ENCODE results near the gene HNRNPH2. TPM values are rescaled to one million over a fixed set of nuclear protein-coding genes. Genes with fewer than 3 reads are reported as not detected.

The HNRNPH2 gene
- polyA plus RNA-seq, 2 of the 4 experiments (the other 2 are of a cell fraction) = 55.4 to 86.5 TPM

GRCh38 chrX:101407748-101408531, at the start of gene HNRNPH2, which contains the start of gene GLA (continued):
- TF ChIP-seq ZSCAN20 (CRISPR knock-in tag; IDR thresholded peaks at IDR 0.05) (no peak), CEBPB (IDR thresholded peaks at IDR 0.05) (no peak), ZFP36 (IDR thresholded peaks at IDR 0.05; ENCODE audit: borderline replicate concordance, partially characterized antibody) (no peak), CHD4 (IDR thresholded peaks at IDR 0.05; ENCODE audit: borderline replicate concordance) (no peak), ZNF302 (CRISPR knock-in tag; IDR thresholded peaks at IDR 0.05) (no peak), RAD21 (conservative IDR thresholded peaks at IDR 0.05 in 1 of 2, IDR thresholded peaks at IDR 0.05 in 1 of 2) (no peak), MAFK (IDR thresholded peaks at IDR 0.05; ENCODE audit: partially characterized antibody) (peak; percentile 92), EP300 (IDR thresholded peaks at IDR 0.05) (no peak), HDAC2 (IDR thresholded peaks at IDR 0.05) (no peak), GATA3 (IDR thresholded peaks at IDR 0.05; ENCODE audit: borderline replicate concordance) (no peak), CHD2 (IDR thresholded peaks at IDR 0.05; ENCODE audit: low read length, partially characterized antibody) (peak; percentile 37), NPAS2 (CRISPR knock-in tag; IDR thresholded peaks at IDR 0.05; ENCODE audit: borderline replicate concordance) (no peak), FOSL2 (IDR thresholded peaks at IDR 0.05) (no peak), FOSL2 (CRISPR knock-in tag; IDR thresholded peaks at IDR 0.05) (no peak), SMC3 (IDR thresholded peaks at IDR 0.05) (no peak), HOXB13 (CRISPR knock-in tag; IDR thresholded peaks at IDR 0.05; ENCODE audit: low read depth) (no peak), MYC (IDR thresholded peaks at IDR 0.05; ENCODE audit: borderline replicate concordance, low read length) (no peak), RFX5 (IDR thresholded peaks at IDR 0.05) (peak; percentile 95), HEYL (CRISPR knock-in tag; IDR thresholded peaks at IDR 0.05) (no peak), PHF8 (IDR thresholded peaks at IDR 0.05; ENCODE audit: borderline replicate concordance, low read depth) (no peak), FOXS1 (CRISPR knock-in tag; IDR thresholded peaks at IDR 0.05) (no peak), PBX3 (IDR thresholded peaks at IDR 0.05) (no peak), ESRRA (IDR thresholded peaks at IDR 0.05; ENCODE audit: borderline replicate concordance, low read length) (no peak), KDM1A (IDR thresholded peaks at IDR 0.05; ENCODE audit: low read depth) (no peak), NFE2L2 (conservative IDR thresholded peaks at IDR 0.05; ENCODE audit: low read length) (peak; percentile 82), RARB (CRISPR knock-in tag; IDR thresholded peaks at IDR 0.05) (no peak), HOXA7 (CRISPR knock-in tag; IDR thresholded peaks at IDR 0.05) (no peak), MAX (IDR thresholded peaks at IDR 0.05) (peak; percentile 14; the same call in 1 of the 2 replicates), USF2 (IDR thresholded peaks at IDR 0.05) (peak; percentile 100), EHF (CRISPR knock-in tag; IDR thresholded peaks at IDR 0.05) (no peak)

- H3K9me3 ChIP-seq = no peaks in the 10 kb centered on the region
- no peak for ATAC-seq
- peak; percentile 72 for FAIRE-seq
- ChIA-PET CTCF (no interaction called here), POLR2A (no interaction called here)
- H3K4me3 ChIP-seq = no peak overlapping the region
- H3K4me2 ChIP-seq = no peak overlapping the region
- DNase-seq (ENCODE audit: low read depth in 1 of 2, low spot score in 1 of 2) = no peak
- H3K27ac ChIP-seq = no peak overlapping the region
- H3K4me1 ChIP-seq = no peaks in the 10 kb centered on the region
- WGBS (ENCODE audit: missing lambda C conversion rate) = 0% methylated on average over 1 of the region's 1 CpG
- TF ChIP-seq RCOR1 (IDR thresholded peaks at IDR 0.05; ENCODE audit: low read depth, low read length) (no peak), PBX3 (IDR thresholded peaks at IDR 0.05) (no peak), ZNF302 (CRISPR knock-in tag; IDR thresholded peaks at IDR 0.05) (no peak), GATA3 (IDR thresholded peaks at IDR 0.05; ENCODE audit: borderline replicate concordance) (no peak), BCL3 (IDR thresholded peaks at IDR 0.05) (no peak), KDM5A (IDR thresholded peaks at IDR 0.05) (no peak), CHD2 (IDR thresholded peaks at IDR 0.05; ENCODE audit: low read length, partially characterized antibody) (no peak), ZFP36 (IDR thresholded peaks at IDR 0.05; ENCODE audit: borderline replicate concordance, partially characterized antibody) (no peak), FOSL2 (IDR thresholded peaks at IDR 0.05) (no peak), FOSL2 (CRISPR knock-in tag; IDR thresholded peaks at IDR 0.05) (no peak), FOXS1 (CRISPR knock-in tag; IDR thresholded peaks at IDR 0.05) (no peak), CEBPB (IDR thresholded peaks at IDR 0.05) (no peak), CTCF (IDR thresholded peaks at IDR 0.05) (no peak), HEYL (CRISPR knock-in tag; IDR thresholded peaks at IDR 0.05) (no peak)
Observed at GRCh38 chrX:101359966-101360365, 48.1 kb upstream of the HNRNPH2 start.

Measured in A549 (cell line).